ENCODE results near the gene CDKN2D.
A peak's percentile ranks its signal among the peaks of the same experiment; 100 is the strongest.
"Not testable (repeated sequence)": the region's sequence is repeated elsewhere in the genome, so short reads cannot be mapped to it uniquely, and the experiment has no call there.

The CDKN2D gene

GRCh38 chr19:10551698-10552301 is 17.0 kb downstream of the CDKN2D start:
- peak; percentile 36 for DNase-seq

DNA sequence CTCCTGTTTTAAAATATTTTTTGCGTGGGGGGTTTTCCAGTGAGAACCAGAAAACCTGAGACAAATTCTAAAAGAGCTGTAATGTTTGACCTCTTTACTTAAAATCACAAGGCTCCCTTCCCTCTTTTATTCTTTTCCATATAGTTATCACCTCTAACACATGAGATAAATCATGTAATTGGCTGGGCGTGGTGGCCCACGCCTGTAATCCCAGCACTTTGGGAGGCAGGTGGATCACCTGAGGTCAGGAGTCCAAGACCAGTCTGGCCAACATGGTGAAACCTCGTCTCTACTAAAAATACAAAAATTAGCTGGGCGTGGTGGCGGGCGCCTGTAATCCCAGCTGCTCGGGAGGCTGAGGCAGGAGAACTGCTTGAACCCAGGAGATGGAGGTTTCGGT is 17.8 kb downstream of the CDKN2D start:
- DNase-seq = not testable (repeated sequence)

- DNase-seq = no peak
Measured at GRCh38 chr19:10550336-10550735, 18.4 kb downstream of the CDKN2D start.

- no peak for DNase-seq
Measured at GRCh38 chr19:10549733-10550132, 19.0 kb downstream of the CDKN2D start.

DNA sequence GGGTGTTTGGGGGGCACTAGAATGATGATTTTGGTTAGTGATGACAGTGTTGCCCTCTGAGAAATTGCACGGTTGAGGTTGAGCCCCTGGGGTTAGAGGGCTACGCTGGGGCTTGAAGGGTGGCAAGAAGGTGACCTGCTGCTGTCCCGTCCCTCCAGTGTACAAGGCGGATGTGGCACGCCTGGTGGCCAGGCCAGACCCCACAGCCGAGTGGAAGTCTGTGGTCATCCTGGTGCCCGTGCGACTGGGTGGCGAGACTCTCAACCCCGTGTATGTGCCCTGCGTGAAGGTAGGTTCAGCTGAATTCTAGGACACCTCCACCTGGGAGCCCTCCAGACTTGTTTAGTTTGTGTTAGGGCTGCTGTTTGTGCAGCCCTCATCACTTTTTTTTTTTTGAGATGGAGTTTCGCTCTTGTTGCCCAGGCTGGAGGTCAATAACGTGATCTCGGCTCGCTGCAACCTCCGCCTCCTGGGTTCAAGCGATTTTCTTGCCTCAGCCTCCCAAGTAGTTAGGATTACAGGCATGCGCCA is 20.0 kb downstream of the CDKN2D start:
- DNase-seq = no peak

DNA sequence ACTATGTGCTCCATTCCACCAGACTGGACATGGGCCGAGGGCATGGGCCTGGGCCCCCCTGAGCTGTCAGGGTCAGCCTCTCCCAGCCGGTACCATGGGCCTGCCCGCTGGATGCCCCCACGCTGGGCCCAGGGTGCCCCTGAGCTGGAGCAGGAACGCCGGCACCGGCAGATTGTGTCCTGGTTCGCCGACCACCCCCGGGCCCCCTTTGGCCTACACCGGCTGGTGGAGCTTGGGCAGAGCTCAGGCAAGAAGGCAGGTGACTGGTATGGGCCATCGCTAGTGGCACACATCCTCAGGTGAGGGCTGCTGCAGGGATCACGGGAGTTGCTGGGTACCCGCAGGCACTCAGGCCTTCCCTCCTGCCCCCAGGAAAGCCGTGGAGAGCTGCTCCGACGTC is 22.0 kb downstream of the CDKN2D start:
- no peak for DNase-seq

- DNase-seq = no peak
Measured at GRCh38 chr19:10544753-10545251, 24.0 kb downstream of the CDKN2D start.

DNA sequence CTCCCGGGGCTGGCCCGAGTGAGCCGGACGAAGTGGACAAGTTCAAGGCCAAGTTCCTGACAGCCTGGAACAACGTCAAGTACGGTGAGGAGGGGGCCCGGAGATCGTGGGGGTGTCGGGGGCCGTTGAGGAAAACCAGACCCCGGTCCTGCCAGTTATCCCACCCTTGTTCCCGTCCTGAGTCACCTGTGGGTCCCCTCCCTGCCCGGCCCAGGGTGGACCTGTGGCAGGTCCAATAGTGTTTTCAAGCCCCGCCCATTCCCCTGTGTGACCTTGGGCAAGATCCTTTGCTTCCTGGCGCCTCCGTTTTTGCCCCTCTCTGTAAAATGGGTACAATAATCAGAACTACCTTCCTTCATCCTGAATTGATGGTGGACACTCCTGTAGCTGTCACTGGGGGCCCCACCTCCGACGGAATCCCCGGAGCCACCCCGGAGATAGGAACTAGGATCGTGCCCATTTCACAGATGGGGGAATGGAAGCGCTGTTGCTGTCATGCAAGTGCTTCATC is 24.5 kb downstream of the CDKN2D start:
- no peak for DNase-seq

DNA sequence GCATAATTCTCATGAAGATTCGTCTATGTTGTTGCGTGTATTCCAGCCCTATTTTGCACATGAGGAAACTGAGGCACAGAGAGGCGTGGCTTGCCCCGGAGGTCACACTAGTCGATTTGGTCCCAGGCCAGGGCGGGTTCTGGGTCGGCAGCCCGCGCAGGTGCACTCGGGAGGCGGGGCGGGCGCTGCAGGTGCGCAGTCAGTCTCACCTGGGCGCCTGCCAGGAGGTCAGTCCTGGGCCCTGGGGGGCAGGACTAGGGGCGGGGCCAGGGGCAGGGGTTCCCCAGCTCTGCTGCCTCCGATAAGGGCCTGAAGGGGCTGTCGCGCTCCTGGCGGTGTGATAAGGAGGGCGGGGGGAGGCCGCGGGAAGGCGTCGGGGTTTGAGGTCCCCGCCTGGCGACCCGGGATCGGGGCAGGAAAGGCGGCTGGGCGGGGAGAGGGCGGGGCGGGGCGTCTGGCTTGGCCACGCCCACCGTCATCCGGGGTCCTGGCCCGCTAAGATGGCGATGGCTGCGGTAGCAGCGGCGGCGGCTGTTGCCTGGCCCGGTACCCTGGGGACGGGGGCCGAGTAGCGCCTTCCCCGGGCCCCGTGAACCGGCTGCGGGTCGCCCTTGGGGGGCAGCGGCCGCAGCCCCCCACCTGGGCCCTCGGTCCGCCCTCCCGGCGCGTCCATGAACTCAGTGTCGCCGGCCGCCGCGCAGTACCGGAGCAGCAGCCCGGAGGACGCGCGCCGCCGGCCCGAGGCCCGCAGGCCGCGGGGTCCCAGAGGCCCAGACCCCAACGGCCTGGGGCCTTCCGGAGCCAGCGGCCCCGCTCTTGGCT is 25.1 kb downstream of the CDKN2D start, which contains the start of gene ATG4D:
Gene ATG4D, plus strand, starts transcription at position 485 of the 822 bp plus-strand sequence. Its CDS starts 187 bp downstream, at position 672.
- DNase-seq = peak; percentile 69

DNA sequence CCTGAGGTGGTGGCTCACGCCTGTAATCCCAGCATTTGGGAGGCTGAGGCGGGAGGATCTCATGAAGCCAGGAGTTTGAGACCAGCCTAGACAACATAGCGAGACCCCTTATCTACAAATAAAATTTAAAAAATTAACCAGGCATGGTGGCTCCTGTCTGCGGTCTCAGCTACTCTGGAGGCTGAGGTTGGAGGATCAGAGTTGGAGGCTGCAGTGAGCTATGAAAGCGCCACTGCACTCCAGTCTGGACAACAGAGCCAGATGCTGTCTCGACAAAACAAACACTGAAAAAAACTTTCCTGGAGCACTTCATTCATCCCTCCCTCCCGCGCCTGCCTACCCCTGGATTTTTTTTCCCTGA is 25.7 kb downstream of the CDKN2D start:
- no peak for DNase-seq

- not testable (repeated sequence) for DNase-seq
Measured at GRCh38 chr19:10539016-10539415, 29.8 kb downstream of the CDKN2D start.

DNA sequence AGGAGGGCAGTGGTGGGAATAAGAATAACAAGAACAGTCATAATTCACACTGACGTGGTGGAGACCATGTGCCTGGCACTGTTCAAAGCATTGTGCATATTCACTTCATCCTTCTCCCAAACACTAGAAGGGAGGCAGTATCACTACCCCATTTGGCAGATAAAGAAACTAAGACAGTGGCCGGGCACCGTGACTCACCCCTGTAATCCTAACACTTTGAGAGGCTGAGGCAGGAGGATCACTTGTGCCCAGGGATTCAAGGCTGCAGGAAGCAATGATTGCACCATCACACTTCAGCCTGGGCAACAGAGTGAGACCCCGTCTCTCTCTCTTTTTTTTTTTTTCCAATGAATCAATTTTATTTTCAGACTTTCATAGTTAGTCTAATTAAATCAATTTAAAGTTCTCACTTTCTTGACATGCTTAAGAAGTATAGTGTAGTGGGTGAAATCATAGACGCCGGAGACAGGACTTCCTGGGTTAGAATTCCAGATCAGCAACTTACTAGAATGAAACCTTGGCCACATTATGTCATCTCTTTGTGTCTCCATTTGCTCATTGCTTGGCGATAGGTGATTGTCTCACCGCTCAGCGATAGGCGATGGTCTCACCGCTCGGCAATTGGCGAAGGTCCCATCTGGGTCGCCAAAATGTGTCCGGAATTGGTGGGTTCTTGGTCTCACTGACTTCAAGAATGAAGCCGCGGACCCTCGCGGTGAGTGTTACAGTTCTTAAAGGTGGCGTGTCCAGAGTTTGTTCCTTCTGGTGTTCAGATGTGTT is 30.4 kb downstream of the CDKN2D start:
- no peak for DNase-seq

- no peak for DNase-seq
Measured at GRCh38 chr19:10537668-10538067, 31.1 kb downstream of the CDKN2D start.

DNA sequence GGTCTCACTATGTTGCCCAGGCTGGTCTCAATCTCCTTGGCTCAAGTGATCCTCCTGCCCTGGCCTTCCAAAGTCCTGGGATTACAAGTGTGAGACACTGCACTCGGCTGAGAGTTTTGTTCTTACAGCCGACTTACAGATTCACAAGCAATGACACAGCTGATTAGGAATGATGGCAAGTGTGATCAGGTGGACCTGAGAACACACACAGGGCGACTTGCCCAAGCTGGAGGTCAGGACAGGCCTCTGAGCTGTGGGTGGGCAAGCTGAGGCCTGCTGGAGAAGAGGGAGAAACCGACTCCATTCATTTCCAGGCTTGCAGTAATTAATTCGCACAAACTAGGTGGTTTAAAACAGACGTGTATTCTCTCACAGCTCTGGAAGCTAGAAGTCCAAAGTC is 33.2 kb downstream of the CDKN2D start:
- DNase-seq = no peak

DNA sequence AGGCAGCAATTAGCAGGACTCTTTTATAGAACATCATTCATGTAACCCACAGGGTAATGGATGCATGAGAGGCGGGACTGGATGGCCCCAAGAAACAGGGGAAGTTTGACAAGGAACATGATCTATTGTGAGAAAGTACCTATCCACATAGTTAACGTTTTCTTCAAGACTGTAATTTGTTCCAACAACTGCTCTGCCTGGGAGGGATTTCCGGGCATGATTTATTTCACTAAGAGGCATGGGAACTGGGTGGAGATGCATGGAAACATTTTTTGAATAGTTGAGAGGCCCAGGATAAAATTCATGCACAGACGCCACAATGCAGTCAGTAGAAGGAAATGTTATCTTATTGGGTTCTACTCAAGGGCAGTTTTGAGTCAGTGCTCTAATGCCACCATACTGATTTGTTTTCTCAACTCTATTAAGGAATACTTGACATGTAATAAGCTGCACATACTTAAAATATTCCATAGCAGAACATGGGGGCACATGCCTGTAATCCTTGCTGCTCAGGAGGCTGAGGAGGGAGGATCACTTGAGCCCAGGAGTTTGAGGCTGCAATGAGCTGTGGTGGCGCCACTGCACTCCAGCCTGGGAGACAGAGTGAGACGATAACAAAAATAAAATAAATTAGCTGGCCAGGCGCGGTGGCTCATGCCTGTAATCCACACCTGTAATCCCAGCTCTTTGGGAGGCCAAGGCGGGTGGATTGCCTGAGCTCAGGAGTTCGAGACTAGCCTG is 35.0 kb downstream of the CDKN2D start:
- DNase-seq = peak; percentile 96

DNA sequence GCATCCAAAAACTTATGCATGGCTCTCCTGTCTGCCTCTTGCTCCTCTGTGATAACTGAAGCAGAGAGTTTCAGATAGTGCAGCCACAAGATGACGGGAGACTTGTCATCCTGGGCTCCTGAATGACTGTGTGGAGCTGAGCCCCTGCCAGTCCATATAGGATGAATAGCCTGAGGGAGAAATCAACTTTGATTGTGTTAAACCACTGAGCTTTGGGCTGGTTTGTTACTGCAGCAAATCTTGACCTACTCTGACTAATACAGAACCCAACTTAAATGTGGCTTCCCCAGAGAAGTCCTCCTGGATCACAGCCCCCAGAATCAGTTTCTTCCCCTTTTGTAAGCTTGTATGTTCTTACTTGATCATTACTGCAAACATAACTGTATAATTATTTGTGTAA is 36.3 kb downstream of the CDKN2D start:
- DNase-seq = no peak

DNA sequence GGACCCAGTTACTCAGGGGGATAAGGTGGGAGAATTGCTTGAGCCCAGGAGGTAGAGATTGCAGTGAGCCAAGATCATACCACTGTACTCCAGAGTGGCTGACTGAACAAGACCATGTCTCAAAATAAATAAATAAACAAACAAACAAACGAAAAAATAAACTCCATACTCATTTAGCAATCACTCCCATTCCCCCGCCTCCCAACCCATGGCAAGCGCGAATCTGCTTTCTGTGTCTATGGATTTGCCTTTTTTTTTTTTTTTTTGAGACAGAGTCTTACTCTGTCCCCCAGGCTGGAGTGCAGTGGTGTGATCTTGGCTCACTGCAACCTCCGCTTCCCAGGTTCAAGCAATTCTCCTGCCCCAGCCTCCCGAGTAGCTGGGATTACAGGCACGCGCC is 41.9 kb downstream of the CDKN2D start:
- not testable (repeated sequence) for DNase-seq

- DNase-seq = no peak
Measured at GRCh38 chr19:10525636-10526035, 43.1 kb downstream of the CDKN2D start.

- no peak for DNase-seq
Measured at GRCh38 chr19:10523135-10523636, 45.6 kb downstream of the CDKN2D start.

DNA sequence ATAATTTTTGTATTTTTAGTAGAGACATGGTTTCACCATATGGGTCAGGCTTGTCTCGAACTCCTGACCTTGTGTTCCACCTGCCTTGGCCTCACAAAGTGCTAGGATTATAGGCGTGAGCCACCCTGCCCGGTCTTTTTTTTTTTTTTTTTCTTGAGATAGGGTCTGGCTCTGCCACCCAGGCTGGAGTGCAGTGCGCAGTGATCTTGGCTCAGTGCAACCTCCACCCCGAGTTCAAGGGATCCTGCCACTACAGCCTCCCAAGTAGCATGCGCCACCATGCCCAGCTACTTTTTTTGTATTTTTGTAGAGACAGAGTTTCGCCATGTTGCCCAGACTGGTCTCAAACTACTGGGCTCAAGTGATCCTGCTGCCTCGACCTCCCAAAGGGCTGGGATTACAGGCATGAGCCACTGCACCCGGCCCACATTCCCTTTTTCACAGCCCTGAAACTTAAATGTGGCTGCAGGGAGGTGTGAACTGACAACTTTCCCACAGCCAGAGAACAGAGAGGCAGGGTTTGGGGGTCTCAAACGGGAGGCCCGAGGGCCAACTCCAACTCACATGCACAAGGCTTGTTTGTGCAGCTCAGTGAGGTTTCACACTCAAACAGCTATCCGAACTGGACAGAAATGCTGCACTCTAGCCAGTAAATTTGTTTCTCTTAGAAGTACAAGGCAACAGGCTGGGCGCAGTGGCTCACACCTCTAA is 47.2 kb downstream of the CDKN2D start:
- no peak for DNase-seq
